Type B pancreatic cell (in vitro differentiated cells): Measurements from ENCODE around the gene HOXB5. TPM values are rescaled to one million over a fixed set of nuclear protein-coding genes. Genes with fewer than 3 reads are reported as not detected.
A peak's percentile ranks its signal among the peaks of the same experiment; 100 is the strongest.

Experiments
- DNase-seq: peaks from one replicate; pipeline ENCODE4 v3.0.0; 2021; ENCODE audit warnings: mixed read lengths; ENCODE audit not compliant: unreplicated experiment; ENCODE audit errors: extremely low spot score
- H3K27ac Mint-ChIP-seq: 2 replicates; pipeline ENCODE4 v1.8.0; 2021; ENCODE audit warnings: mild to moderate bottlenecking, mixed read lengths
- H3K27me3 Mint-ChIP-seq: 2 replicates; pipeline ENCODE4 v1.8.0; 2021; ENCODE audit warnings: mixed read lengths
- H3K36me3 Mint-ChIP-seq: 2 replicates; pipeline ENCODE4 v1.8.0; 2021; ENCODE audit warnings: mixed read lengths
- H3K4me1 Mint-ChIP-seq: one replicate; pipeline ENCODE4 v1.8.0; 2021; ENCODE audit warnings: mixed read lengths; ENCODE audit not compliant: unreplicated experiment
- H3K4me3 Mint-ChIP-seq: 2 replicates; pipeline ENCODE4 v1.8.0; 2021; ENCODE audit warnings: mild to moderate bottlenecking, mixed read lengths
- H3K9me3 Mint-ChIP-seq: 2 replicates; pipeline ENCODE4 v1.8.0; 2021; ENCODE audit warnings: mixed read lengths
- total RNA-seq: library from RNA; stranded (reverse); gene quantifications from 2 replicates; pipeline ENCODE4 v1.2.1, GENCODE V29; 2021; ENCODE audit warnings: low replicate concordance
- TF ChIP-seq, protein P1 (sequence below): fragments of 200-600 bp; sonication (generic); conservative IDR thresholded peaks from 2 replicates; pipeline ENCODE4 v1.5.0; 2021; ENCODE audit warnings: antibody characterized with exemption, mild to moderate bottlenecking

Gene HOXB5
- total RNA-seq, 1 donor from 2014 or later, result 20.8 TPM

DNA sequence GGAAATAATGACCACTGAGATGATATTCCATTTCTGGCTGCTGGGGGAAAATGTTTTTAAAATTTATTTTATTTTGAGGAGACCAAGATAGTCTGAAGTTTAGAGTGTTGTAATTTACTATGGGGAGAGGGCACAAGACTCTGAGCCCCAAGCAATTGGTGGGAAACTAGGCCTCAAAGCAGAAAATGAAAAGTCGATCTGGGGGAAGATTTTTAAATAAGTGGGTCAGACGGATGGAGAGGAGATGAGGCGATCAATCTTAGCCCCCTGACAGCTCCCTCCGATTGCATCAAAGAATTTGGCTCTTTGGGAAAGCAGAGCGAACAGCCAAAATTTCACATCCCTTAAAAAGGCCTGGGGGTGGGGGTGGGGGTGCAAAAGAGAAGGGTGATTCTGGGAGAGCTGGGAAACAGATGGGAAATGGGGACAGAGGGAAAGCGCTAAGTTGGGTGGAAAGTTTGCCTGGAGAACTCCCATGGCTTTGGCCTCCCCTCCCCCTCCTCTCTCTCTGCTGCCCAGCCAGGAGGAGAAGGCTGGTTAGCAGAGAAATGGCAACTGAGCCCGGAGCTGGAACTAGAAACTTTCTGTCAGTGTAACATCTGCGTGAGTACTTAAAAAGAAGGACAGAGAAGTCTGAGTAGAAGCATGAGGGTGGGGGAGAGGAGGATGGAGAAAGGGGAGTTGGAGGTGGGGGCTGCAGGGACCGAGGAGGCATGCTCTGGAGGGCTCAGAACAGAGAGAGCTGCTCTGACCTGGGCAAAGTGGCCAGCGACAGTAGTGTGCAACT lies 47.2 kb downstream of the HOXB5 start:
- Mint-ChIP-seq H3K27ac (peak overlapping the region; percentile 95), H3K4me1 (peaks cover 52% of the 10 kb centered on the region), H3K4me3 (peak overlapping the region; percentile 98), H3K27me3 (peaks cover 62% of the 10 kb centered on the region), H3K36me3 (peaks cover 20% of the 10 kb centered on the region), H3K9me3 (no peaks in the 10 kb centered on the region)
- no peak for DNase-seq
- TF ChIP-seq, protein P1, sequence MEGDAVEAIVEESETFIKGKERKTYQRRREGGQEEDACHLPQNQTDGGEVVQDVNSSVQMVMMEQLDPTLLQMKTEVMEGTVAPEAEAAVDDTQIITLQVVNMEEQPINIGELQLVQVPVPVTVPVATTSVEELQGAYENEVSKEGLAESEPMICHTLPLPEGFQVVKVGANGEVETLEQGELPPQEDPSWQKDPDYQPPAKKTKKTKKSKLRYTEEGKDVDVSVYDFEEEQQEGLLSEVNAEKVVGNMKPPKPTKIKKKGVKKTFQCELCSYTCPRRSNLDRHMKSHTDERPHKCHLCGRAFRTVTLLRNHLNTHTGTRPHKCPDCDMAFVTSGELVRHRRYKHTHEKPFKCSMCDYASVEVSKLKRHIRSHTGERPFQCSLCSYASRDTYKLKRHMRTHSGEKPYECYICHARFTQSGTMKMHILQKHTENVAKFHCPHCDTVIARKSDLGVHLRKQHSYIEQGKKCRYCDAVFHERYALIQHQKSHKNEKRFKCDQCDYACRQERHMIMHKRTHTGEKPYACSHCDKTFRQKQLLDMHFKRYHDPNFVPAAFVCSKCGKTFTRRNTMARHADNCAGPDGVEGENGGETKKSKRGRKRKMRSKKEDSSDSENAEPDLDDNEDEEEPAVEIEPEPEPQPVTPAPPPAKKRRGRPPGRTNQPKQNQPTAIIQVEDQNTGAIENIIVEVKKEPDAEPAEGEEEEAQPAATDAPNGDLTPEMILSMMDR, result no peak

DNA sequence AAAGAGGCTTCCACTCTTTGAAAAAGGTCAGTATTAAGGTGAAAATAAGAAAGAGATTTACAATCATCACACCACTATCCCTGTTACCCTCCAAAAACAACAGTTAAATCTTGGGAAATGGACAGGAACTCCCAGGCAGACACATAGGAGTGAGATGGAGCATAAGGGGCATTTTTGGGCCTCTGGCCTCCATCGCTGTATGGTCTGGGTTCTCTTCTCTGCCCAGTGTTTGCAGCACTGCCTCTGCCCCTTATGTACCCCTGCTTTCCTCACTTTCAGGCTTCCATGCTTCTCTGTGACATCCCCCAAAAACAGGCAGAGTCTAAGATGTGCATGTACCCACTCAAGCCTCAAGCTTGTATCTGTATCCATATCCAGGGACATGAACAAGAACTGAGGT lies 48.0 kb downstream of the HOXB5 start:
- TF ChIP-seq, protein P1, result no peak
- DNase-seq, result no peak
- Mint-ChIP-seq H3K36me3 (peaks cover 23% of the 10 kb centered on the region), H3K27ac (peak overlapping the region; percentile 95), H3K9me3 (no peaks in the 10 kb centered on the region), H3K4me3 (peak overlapping the region; percentile 98), H3K27me3 (peaks cover 67% of the 10 kb centered on the region), H3K4me1 (peaks cover 52% of the 10 kb centered on the region)

- peaks cover 55% of the 10 kb centered on the region for H3K4me1 Mint-ChIP-seq
- no peaks in the 10 kb centered on the region for H3K9me3 Mint-ChIP-seq
- H3K27me3 Mint-ChIP-seq, result peaks cover 71% of the 10 kb centered on the region
- TF ChIP-seq, protein P1, result no peak
- peak within 1 kb of the TSS; percentile 95 for H3K27ac Mint-ChIP-seq
- peak within 1 kb of the TSS; percentile 98 for H3K4me3 Mint-ChIP-seq
- H3K36me3 Mint-ChIP-seq, result peaks cover 21% of the 10 kb centered on the region
- no peak for DNase-seq
Measured at GRCh38 chr17:48545022-48545375, 48.6 kb downstream of the HOXB5 start, which contains the start of gene HOXB2. HOXB2 (minus strand) TSS chr17:48545109; CDS start chr17:48544911, 198 bp downstream.

DNA sequence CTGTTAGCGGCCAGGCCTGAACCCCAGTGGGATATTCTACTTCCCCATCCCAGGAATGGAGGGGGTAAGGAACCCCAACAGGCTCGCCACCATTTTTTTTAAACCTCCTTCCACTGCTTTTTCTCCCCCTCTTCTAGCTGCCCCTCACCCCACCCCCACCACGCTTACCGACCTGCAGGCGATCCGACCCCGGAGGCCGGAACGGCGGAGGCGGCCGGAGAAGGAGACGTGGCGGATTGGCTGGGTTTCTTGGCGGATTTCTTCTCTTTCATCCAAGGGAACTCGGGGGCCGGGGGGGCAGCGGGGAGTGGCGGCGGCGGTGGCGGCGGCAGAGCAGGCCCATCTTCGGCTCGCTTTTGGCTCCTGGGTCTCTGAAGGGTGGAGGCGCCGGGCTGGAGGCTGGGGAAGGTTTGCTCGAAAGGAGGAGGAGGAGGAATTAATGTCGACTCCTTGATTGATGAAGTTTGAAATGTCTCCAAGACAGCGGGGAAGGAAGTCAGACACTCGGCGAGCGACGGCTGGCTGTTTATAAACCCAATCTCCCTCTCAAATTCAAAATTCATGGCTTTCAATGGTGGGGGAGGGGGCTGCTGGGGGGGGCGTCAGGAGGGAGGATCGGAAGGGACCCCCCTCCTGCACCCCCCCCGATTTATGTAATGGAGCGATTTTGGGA lies 49.1 kb downstream of the HOXB5 start:
- H3K4me3 Mint-ChIP-seq, result peak overlapping the region; percentile 98
- peaks cover 69% of the 10 kb centered on the region for H3K27me3 Mint-ChIP-seq
- peak; percentile 88 for DNase-seq
- TF ChIP-seq, protein P1, result no peak
- peak overlapping the region; percentile 95 for H3K27ac Mint-ChIP-seq
- peaks cover 54% of the 10 kb centered on the region for H3K4me1 Mint-ChIP-seq
- no peaks in the 10 kb centered on the region for H3K9me3 Mint-ChIP-seq
- peaks cover 18% of the 10 kb centered on the region for H3K36me3 Mint-ChIP-seq

GRCh38 chr17:48543854-48544348 lies 49.7 kb downstream of the HOXB5 start:
- H3K9me3 Mint-ChIP-seq, result no peaks in the 10 kb centered on the region
- peaks cover 18% of the 10 kb centered on the region for H3K36me3 Mint-ChIP-seq
- no peak for DNase-seq
- peaks cover 65% of the 10 kb centered on the region for H3K27me3 Mint-ChIP-seq
- H3K4me3 Mint-ChIP-seq, result peak overlapping the region; percentile 98
- H3K4me1 Mint-ChIP-seq, result peaks cover 54% of the 10 kb centered on the region
- TF ChIP-seq, protein P1, result no peak
- H3K27ac Mint-ChIP-seq, result peak overlapping the region; percentile 95
